ENCODE data around the gene MYMX. TPM values are rescaled to one million over a fixed set of nuclear protein-coding genes. Genes with fewer than 3 reads are reported as not detected.
A peak's percentile ranks its signal among the peaks of the same experiment; 100 is the strongest.

MYMX gene
- total and polyA plus RNA-seq, 12 donors = 0.41 to 2.3 (median 0.88) TPM; not detected in 6

DNA sequence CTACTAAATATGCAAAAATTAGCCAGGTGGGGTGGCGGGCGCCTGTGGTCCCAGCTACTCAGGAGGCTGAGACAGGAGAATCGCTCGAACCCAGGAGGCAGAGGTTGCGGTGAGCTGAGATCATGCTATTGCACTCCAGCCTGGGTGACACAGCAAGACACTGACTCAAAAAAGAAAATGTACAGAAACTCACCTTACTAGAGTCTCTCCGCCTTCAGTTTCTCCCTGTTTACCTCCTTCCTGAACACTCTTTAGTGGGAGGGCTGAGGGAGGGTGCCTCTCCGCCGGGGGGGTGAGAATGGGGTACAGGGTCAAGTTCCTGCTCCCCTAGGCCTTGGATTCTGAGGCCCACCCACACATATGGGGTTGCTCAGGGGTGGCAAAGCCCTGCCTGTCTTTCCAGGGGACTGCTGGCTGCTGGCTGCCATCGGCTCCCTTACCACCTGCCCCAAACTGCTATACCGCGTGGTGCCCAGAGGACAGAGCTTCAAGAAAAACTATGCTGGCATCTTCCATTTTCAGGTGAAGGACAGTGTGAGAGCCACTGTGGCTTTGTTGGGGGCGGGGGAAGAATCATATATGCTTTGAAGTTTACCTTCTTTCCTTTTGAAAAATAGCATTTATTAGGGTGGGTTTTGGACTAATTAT, 44.7 kb upstream of the MYMX start:
- ATAC-seq (peak in 1 of 8 donors; percentile 2), DNase-seq (no peak)
- intact Hi-C loops (cut with DNase I) = loop anchor here (1.0 to 10.0 kb wide), 11 partner anchors 45 to 167 kb away; partner anchors contain the start of genes MYMX (in 3 of the 10) and SLC35B2 (in 2 of the 10)
- H3K4me1 ChIP-seq = peaks cover 1 to 25% (median 12%) of the 10 kb centered on the region in 9 donors
- H3K36me3 ChIP-seq = no peaks in the 10 kb centered on the region
- H3K9me3 ChIP-seq = no peaks in the 10 kb centered on the region
- WGBS, 2 donors = 82 to 87% methylated on average over 12 of the region's 12 CpGs
- no peak overlapping the region for H3K27ac ChIP-seq
- H3K27me3 ChIP-seq = no peaks in the 10 kb centered on the region
- no peak for TF ChIP-seq CTCF (IDR thresholded peaks at IDR 0.05)
- H3K4me3 ChIP-seq = no peak overlapping the region

DNA sequence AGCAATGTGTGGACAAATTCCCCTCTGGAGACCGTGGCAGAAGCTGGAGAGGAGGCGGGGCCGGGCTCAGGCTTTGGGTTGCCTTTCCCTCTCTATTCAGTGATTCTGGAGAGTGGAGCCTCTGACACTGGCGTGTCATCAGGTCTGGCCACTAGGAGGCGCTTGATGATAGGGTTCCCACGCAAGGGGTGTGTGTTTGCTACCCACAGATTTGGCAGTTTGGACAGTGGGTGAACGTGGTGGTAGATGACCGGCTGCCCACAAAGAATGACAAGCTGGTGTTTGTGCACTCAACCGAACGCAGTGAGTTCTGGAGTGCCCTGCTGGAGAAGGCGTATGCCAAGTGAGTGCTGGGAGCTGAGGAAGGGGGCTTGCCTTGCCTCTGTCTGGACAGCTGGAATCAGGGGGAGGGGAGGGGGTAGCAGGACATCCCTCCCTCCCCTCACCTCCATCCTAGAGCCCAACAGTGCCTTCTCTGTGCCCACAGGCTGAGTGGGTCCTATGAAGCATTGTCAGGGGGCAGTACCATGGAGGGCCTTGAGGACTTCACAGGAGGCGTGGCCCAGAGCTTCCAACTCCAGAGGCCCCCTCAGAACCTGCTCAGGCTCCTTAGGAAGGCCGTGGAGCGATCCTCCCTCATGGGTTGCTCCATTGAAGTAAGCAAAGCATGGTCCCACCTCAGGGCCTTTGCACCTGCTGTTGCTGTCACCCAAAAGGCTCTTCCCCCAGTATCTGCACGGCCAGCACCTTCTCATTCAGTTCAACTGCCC, 43.8 kb upstream of the MYMX start:
- Histone ChIP-seq H3K27me3 (no peaks in the 10 kb centered on the region), H3K9me3 (no peaks in the 10 kb centered on the region), H3K4me3 (no peak overlapping the region), H3K27ac (no peak overlapping the region), H3K36me3 (no peaks in the 10 kb centered on the region), H3K4me1 (peaks cover 3 to 34% (median 15%) of the 10 kb centered on the region in 9 donors)
- 27% methylated on average over 15 of the region's 15 CpGs for WGBS, 2 donors
- DNase-seq = peak; percentile 85 to 88
- intact Hi-C loops (cut with DNase I) = loop anchor here (1.0 to 10.0 kb wide), 12 partner anchors 44 to 166 kb away; partner anchors contain the start of genes MYMX (in 3 of the 10) and SLC35B2 (in 2 of the 10)
- peak; percentile 83 to 95 (median 93) for TF ChIP-seq CTCF (IDR thresholded peaks at IDR 0.05)
- ATAC-seq = peak; percentile 85 to 95 (median 93)

DNA sequence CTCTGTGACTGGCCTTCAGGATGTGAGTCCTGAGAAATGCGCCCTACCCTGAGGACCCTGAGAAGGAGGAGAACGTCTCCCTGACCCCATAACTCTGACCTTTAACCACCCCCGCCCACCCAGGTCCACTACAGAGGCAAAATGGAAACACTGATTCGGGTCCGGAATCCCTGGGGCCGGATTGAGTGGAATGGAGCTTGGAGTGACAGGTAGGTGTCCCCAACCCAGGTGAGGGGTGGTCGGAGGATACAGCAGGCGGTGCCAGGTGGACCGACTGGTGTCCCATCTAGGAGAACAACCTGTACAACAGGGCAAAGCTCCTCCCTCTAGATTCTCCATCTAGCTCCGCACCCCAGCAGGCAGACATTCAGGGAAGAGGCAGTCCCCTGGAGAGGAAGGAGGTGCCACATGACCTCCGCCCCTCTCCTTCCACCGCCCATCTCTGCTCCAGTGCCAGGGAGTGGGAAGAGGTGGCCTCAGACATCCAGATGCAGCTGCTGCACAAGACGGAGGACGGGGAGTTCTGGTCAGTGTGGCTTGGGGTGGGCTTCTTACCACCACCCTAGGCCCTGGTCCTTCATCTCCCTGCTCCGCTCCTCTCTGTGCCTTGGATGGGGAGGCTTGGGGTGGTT, 40.5 kb upstream of the MYMX start:
- TF ChIP-seq CTCF (IDR thresholded peaks at IDR 0.05) = no peak
- Histone ChIP-seq H3K27ac (no peak overlapping the region), H3K9me3 (no peaks in the 10 kb centered on the region), H3K4me1 (peaks cover 3 to 42% (median 27%) of the 10 kb centered on the region in 9 donors), H3K27me3 (no peaks in the 10 kb centered on the region), H3K36me3 (no peaks in the 10 kb centered on the region), H3K4me3 (no peak overlapping the region)
- DNase-seq (no peak), ATAC-seq (peak in 1 of 8 donors; percentile 5)
- intact Hi-C loops (cut with DNase I) = loop anchor here in 2 of 10 donors (10.0 kb wide), 1 partner anchor 159 kb away; no protein-coding TSS in a partner anchor
- WGBS, 2 donors = 82 to 85% methylated on average over 15 of the region's 15 CpGs
